ENCODE measurements around the gene EPHA8. TPM values are rescaled to one million over a fixed set of nuclear protein-coding genes. Genes with fewer than 3 reads are reported as not detected.

Gene EPHA8
- total and polyA plus RNA-seq, 4 donors = not detected

GRCh38 chr1:22598736-22599135 lies 35.4 kb downstream of the EPHA8 start (continued):
- TF ChIP-seq REST (IDR thresholded peaks at IDR 0.05) (no peak), YY1 (IDR thresholded peaks at IDR 0.05) (no peak)

- H3K9me3 ChIP-seq (ENCODE audit: control insufficient read depth in 4 of 4, low read length in 3 of 4) = no peaks in the 10 kb centered on the region
- TF ChIP-seq MAX (IDR thresholded peaks at IDR 0.05) (no peak), TAF1 (conservative IDR thresholded peaks at IDR 0.05) (no peak), ZBTB33 (IDR thresholded peaks at IDR 0.05) (no peak), FOXA2 (IDR thresholded peaks at IDR 0.05) (no peak), REST (IDR thresholded peaks at IDR 0.05) (no peak), HNF4A (conservative IDR thresholded peaks at IDR 0.05) (no peak), GABPA (IDR thresholded peaks at IDR 0.05 in 1 of 2, conservative IDR thresholded peaks at IDR 0.05 in 1 of 2) (no peak), JUND (IDR thresholded peaks at IDR 0.05) (no peak), YY1 (IDR thresholded peaks at IDR 0.05) (no peak), SP1 (IDR thresholded peaks at IDR 0.05) (no peak), CTCF (IDR thresholded peaks at IDR 0.05; ENCODE audit: low read depth, low read length, missing input control) (no peak), RXRA (IDR thresholded peaks at IDR 0.05) (no peak), RAD21 (IDR thresholded peaks at IDR 0.05) (no peak), FOXA1 (IDR thresholded peaks at IDR 0.05) (no peak), ATF3 (IDR thresholded peaks at IDR 0.05) (no peak), NR2F2 (IDR thresholded peaks at IDR 0.05) (no peak)
- H3K9ac ChIP-seq (ENCODE audit: low read depth in 1 of 2, low read length in 2 of 2) = no peak overlapping the region
- DNase-seq (ENCODE audit: low spot score) = no peak
- H3K27ac ChIP-seq (ENCODE audit: low read depth in 1 of 2, low read length in 2 of 2) = no peak overlapping the region
- H3K4me3 ChIP-seq (ENCODE audit: low read depth in 1 of 3, low read length in 3 of 3) = no peak overlapping the region
- no peaks in the 10 kb centered on the region for H3K36me3 ChIP-seq (ENCODE audit: control insufficient read depth in 4 of 4, insufficient read depth in 3 of 4, low read depth in 1 of 4, low read length in 3 of 4)
- no peaks in the 10 kb centered on the region for H3K4me1 ChIP-seq (ENCODE audit: control insufficient read depth in 4 of 4, insufficient read depth in 4 of 4, low read length in 3 of 4)
- WGBS = 47% methylated on average over 22 of the region's 22 CpGs
- H3K27me3 ChIP-seq (ENCODE audit: control insufficient read depth in 4 of 4, insufficient read depth in 4 of 4, low read length in 3 of 4) = peaks cover 0 to 4% (median 3%) of the 10 kb centered on the region in 4 donors
These were observed 37.0 kb downstream of the EPHA8 start for GRCh38 chr1:22600071-22600816.

Measured in liver (tissue), 9 donors.